ENCODE data around the gene ADCY6. TPM values are rescaled to one million over a fixed set of nuclear protein-coding genes. Genes with fewer than 3 reads are reported as not detected.
A peak's percentile ranks its signal among the peaks of the same experiment; 100 is the strongest.

Gene ADCY6
- total RNA-seq, 1 experiment from 2014 or later, result 31.1 TPM

- no peak overlapping the region for H3K23ac ChIP-seq (ENCODE audit: insufficient read length, low read depth, low read length)
- H2BK120ac ChIP-seq (ENCODE audit: low read depth, low read length, poor library complexity, severe bottlenecking), result no peak overlapping the region
- no CpG with 5 or more reads among the region's 3 CpGs for WGBS (ENCODE audit: extremely low coverage, insufficient read length, low lambda C conversion rate)
- no peaks in the 10 kb centered on the region for H3K79me2 ChIP-seq (ENCODE audit: insufficient read depth, low read length)
- no peak overlapping the region for H4K5ac ChIP-seq (ENCODE audit: insufficient read length, low read depth, low read length)
- H2BK12ac ChIP-seq (ENCODE audit: insufficient read length, low read depth, low read length), result no peak overlapping the region
- H4K20me1 ChIP-seq (ENCODE audit: control insufficient read depth, insufficient read depth, insufficient read length), result no peaks in the 10 kb centered on the region
- Mint-ChIP-seq H3K36me3 (ENCODE audit: insufficient read depth in 1 of 3, low read depth in 3 of 3) (peaks cover 7 to 28% (median 25%) of the 10 kb centered on the region in 3 experiments; a peak in 6 of 7 replicates), H3K4me1 (peaks cover 25 to 35% of the 10 kb centered on the region in 2 experiments), H3K4me3 (no peak overlapping the region), H3K27ac (peak overlapping the region in 2 of 3 experiments; percentile 55 to 72; a peak in 4 of 7 replicates), H3K27me3 (ENCODE audit: low read depth) (no peaks in the 10 kb centered on the region), H3K9me3 (no peaks in the 10 kb centered on the region)
- peaks cover 4% of the 10 kb centered on the region; the same call in 1 of the 2 replicates for H3K4me1 ChIP-seq (ENCODE audit: insufficient read depth, low read length)
- H3K79me1 ChIP-seq (ENCODE audit: insufficient read depth, low read depth, low read length, poor library complexity, severe bottlenecking), result no peaks in the 10 kb centered on the region
- H4K8ac ChIP-seq (replicated peaks; ENCODE audit: insufficient read length, low read depth, low read length), result no peak overlapping the region
- H3K9me3 ChIP-seq (ENCODE audit: control insufficient read depth, low read depth, low read length), result no peaks in the 10 kb centered on the region
- H4K91ac ChIP-seq (ENCODE audit: insufficient read length, low read depth, low read length), result no peak overlapping the region
- H3K56ac ChIP-seq (ENCODE audit: insufficient read length, low read depth, low read length), result no peak overlapping the region
- no peak overlapping the region for H2AK5ac ChIP-seq (ENCODE audit: insufficient read length, low read length)
- H2BK15ac ChIP-seq (ENCODE audit: low read depth, low read length), result no peak overlapping the region
- no peak overlapping the region for H3K9ac ChIP-seq (ENCODE audit: extremely low read depth, insufficient read length, low read length)
- DNase-seq, result no peak
- H3K4me2 ChIP-seq (ENCODE audit: insufficient read depth, insufficient read length, low read length), result no peak overlapping the region
- no peak overlapping the region for H3K4ac ChIP-seq (ENCODE audit: low read depth, low read length)
- H2BK20ac ChIP-seq (ENCODE audit: low read depth, low read length, poor library complexity, severe bottlenecking), result no peak overlapping the region
- TF ChIP-seq CTCF (conservative IDR thresholded peaks at IDR 0.05), result no peak
- no peak overlapping the region for H3K18ac ChIP-seq (ENCODE audit: insufficient read length, low read depth, low read length)
- H3T11ph ChIP-seq (ENCODE audit: low read length), result no peak overlapping the region
- H3K23me2 ChIP-seq (ENCODE audit: insufficient read length, low read depth, low read length, poor library complexity, severe bottlenecking), result no peaks in the 10 kb centered on the region
- no peaks in the 10 kb centered on the region for H3K27me3 ChIP-seq (ENCODE audit: insufficient read depth, low read length)
- H3K27ac ChIP-seq (ENCODE audit: insufficient read length, low read depth, low read length), result no peak overlapping the region
- H3K14ac ChIP-seq (ENCODE audit: insufficient read depth, low read length), result no peak overlapping the region
- H2BK5ac ChIP-seq (ENCODE audit: insufficient read length, low read length), result no peak overlapping the region
- no peak overlapping the region for H2AFZ ChIP-seq (ENCODE audit: low read length)
Observed at GRCh38 chr12:48779869-48780268, 9.0 kb downstream of the ADCY6 start.
